GM18502 (cell line): Measurements from ENCODE around the gene CRYGN.

Experiments used
- ATAC-seq: cut with Tn5 transposase; IDR thresholded peaks from one replicate; pipeline ENCODE4 v1.9.1; 2021; ENCODE audit warnings: mild to moderate bottlenecking; ENCODE audit not compliant: unreplicated experiment, poor library complexity

CRYGN gene

GRCh38 chr7:151444632-151445031 is 4.7 kb upstream of the CRYGN start:
- no peak for ATAC-seq

GRCh38 chr7:151442776-151443496 is 3.0 kb upstream of the CRYGN start:
- no peak for ATAC-seq

- no peak for ATAC-seq
Measured at GRCh38 chr7:151440799-151441445, 981 bp upstream of the CRYGN start.

GRCh38 chr7:151438864-151439601 is 908 bp downstream of the CRYGN start:
- ATAC-seq, result no peak

- no peak for ATAC-seq
Measured at GRCh38 chr7:151437866-151438516, 1.9 kb downstream of the CRYGN start.

GRCh38 chr7:151437159-151437553 is 2.8 kb downstream of the CRYGN start:
- no peak for ATAC-seq

- no peak for ATAC-seq
Measured at GRCh38 chr7:151436446-151437158, 3.3 kb downstream of the CRYGN start.

- no peak for ATAC-seq
Measured at GRCh38 chr7:151435971-151436370, 4.0 kb downstream of the CRYGN start.

GRCh38 chr7:151435103-151435916 is 4.6 kb downstream of the CRYGN start:
- ATAC-seq, result no peak

- ATAC-seq, result no peak
Measured at GRCh38 chr7:151434549-151434948, 5.4 kb downstream of the CRYGN start.

- no peak for ATAC-seq
Measured at GRCh38 chr7:151433721-151434400, 6.1 kb downstream of the CRYGN start.

GRCh38 chr7:151432658-151433521 is 7.1 kb downstream of the CRYGN start:
- ATAC-seq, result peak; percentile 73

- ATAC-seq, result no peak
Measured at GRCh38 chr7:151431768-151432311, 8.1 kb downstream of the CRYGN start.

- ATAC-seq, result no peak
Measured at GRCh38 chr7:151431281-151431767, 8.6 kb downstream of the CRYGN start.

- ATAC-seq, result no peak
Measured at GRCh38 chr7:151430391-151431205, 9.3 kb downstream of the CRYGN start.

- peak; percentile 78 for ATAC-seq
Measured at GRCh38 chr7:151429560-151430331, 10.2 kb downstream of the CRYGN start.
